ENCODE results near the gene TANGO2. TPM values are rescaled to one million over a fixed set of nuclear protein-coding genes. Genes with fewer than 3 reads are reported as not detected.

The TANGO2 gene
- total and polyA plus RNA-seq, 4 donors = 24.8 to 45.3 (median 36.6) TPM

- ATAC-seq (ENCODE audit: low FRiP score) = peak; percentile 57
- intact Hi-C loops (cut with DNase I) = no loop called here
- Histone ChIP-seq H3K4me3 (ENCODE audit: low read length in 2 of 2) (no peak overlapping the region), H3K27ac (ENCODE audit: low read depth in 1 of 2, low read length in 2 of 2) (peak overlapping the region in 1 of 2 donors; percentile 72), H3K4me1 (ENCODE audit: control insufficient read depth in 1 of 2, insufficient read depth in 2 of 2, low read length in 2 of 2) (no peaks in the 10 kb centered on the region), H3K9me3 (ENCODE audit: control insufficient read depth, low read length) (no peaks in the 10 kb centered on the region), H3K27me3 (ENCODE audit: control insufficient read depth in 1 of 2, insufficient read depth in 2 of 2, low read length in 1 of 2) (no peaks in the 10 kb centered on the region), H3K36me3 (ENCODE audit: control insufficient read depth in 1 of 2, insufficient read depth in 2 of 2, low read length in 1 of 2) (no peaks in the 10 kb centered on the region)
- DNase-seq = peak; percentile 86 to 89
- 29 to 42% methylated on average over 23 of the region's 23 CpGs for WGBS, 2 donors
Observed at GRCh38 chr22:19991645-19992451, 29.1 kb upstream of the TANGO2 start.

- ATAC-seq (ENCODE audit: low FRiP score) = no peak
- no peaks in the 10 kb centered on the region for H3K27me3 ChIP-seq (ENCODE audit: control insufficient read depth in 1 of 2, insufficient read depth in 2 of 2, low read length in 1 of 2)
- no peaks in the 10 kb centered on the region for H3K36me3 ChIP-seq (ENCODE audit: control insufficient read depth in 1 of 2, insufficient read depth in 2 of 2, low read length in 1 of 2)
- H3K4me3 ChIP-seq (ENCODE audit: low read length in 2 of 2) = no peak overlapping the region
- no peaks in the 10 kb centered on the region for H3K4me1 ChIP-seq (ENCODE audit: control insufficient read depth in 1 of 2, insufficient read depth in 2 of 2, low read length in 2 of 2)
- H3K9me3 ChIP-seq (ENCODE audit: control insufficient read depth, low read length) = no peaks in the 10 kb centered on the region
- H3K27ac ChIP-seq (ENCODE audit: low read depth in 1 of 2, low read length in 2 of 2) = peak overlapping the region in 1 of 2 donors; percentile 70
- intact Hi-C loops (cut with DNase I) = no loop called here
- peak; percentile 30 to 33 for DNase-seq
- 65 to 81% methylated on average over 7 of the region's 7 CpGs for WGBS, 2 donors
Observed at GRCh38 chr22:19992481-19992911, 28.4 kb upstream of the TANGO2 start.

GRCh38 chr22:19992921-19993355, 28.0 kb upstream of the TANGO2 start:
- H3K4me3 ChIP-seq (ENCODE audit: low read length in 2 of 2) = no peak overlapping the region
- intact Hi-C loops (cut with DNase I) = no loop called here
- H3K36me3 ChIP-seq (ENCODE audit: control insufficient read depth in 1 of 2, insufficient read depth in 2 of 2, low read length in 1 of 2) = no peaks in the 10 kb centered on the region
- no peaks in the 10 kb centered on the region for H3K9me3 ChIP-seq (ENCODE audit: control insufficient read depth, low read length)
- H3K27me3 ChIP-seq (ENCODE audit: control insufficient read depth in 1 of 2, insufficient read depth in 2 of 2, low read length in 1 of 2) = no peaks in the 10 kb centered on the region
- H3K27ac ChIP-seq (ENCODE audit: low read depth in 1 of 2, low read length in 2 of 2) = peak overlapping the region in 1 of 2 donors; percentile 70
- ATAC-seq (ENCODE audit: low FRiP score) (no peak), DNase-seq (peak; percentile 46 to 61)
- no peaks in the 10 kb centered on the region for H3K4me1 ChIP-seq (ENCODE audit: control insufficient read depth in 1 of 2, insufficient read depth in 2 of 2, low read length in 2 of 2)
- 48 to 56% methylated on average over 6 of the region's 6 CpGs for WGBS, 2 donors

- intact Hi-C loops (cut with DNase I) = no loop called here
- Histone ChIP-seq H3K36me3 (ENCODE audit: control insufficient read depth in 1 of 2, insufficient read depth in 2 of 2, low read length in 1 of 2) (no peaks in the 10 kb centered on the region), H3K27me3 (ENCODE audit: control insufficient read depth in 1 of 2, insufficient read depth in 2 of 2, low read length in 1 of 2) (no peaks in the 10 kb centered on the region), H3K27ac (ENCODE audit: low read depth in 1 of 2, low read length in 2 of 2) (peak overlapping the region in 1 of 2 donors; percentile 26), H3K4me3 (ENCODE audit: low read length in 2 of 2) (no peak overlapping the region), H3K4me1 (ENCODE audit: control insufficient read depth in 1 of 2, insufficient read depth in 2 of 2, low read length in 2 of 2) (no peaks in the 10 kb centered on the region), H3K9me3 (ENCODE audit: control insufficient read depth, low read length) (no peaks in the 10 kb centered on the region)
- ATAC-seq (ENCODE audit: low FRiP score) = no peak
- DNase-seq = peak; percentile 17 to 68
- 93 to 95% methylated on average over 7 of the region's 7 CpGs for WGBS, 2 donors
Observed at GRCh38 chr22:19993926-19994325, 27.0 kb upstream of the TANGO2 start.

- ATAC-seq (ENCODE audit: low FRiP score) (no peak), DNase-seq (peak in 1 of 2 donors; percentile 4)
- no peak overlapping the region for H3K4me3 ChIP-seq (ENCODE audit: low read length in 2 of 2)
- H3K9me3 ChIP-seq (ENCODE audit: control insufficient read depth, low read length) = no peaks in the 10 kb centered on the region
- no peaks in the 10 kb centered on the region for H3K36me3 ChIP-seq (ENCODE audit: control insufficient read depth in 1 of 2, insufficient read depth in 2 of 2, low read length in 1 of 2)
- intact Hi-C loops (cut with DNase I) = no loop called here
- H3K27ac ChIP-seq (ENCODE audit: low read depth in 1 of 2, low read length in 2 of 2) = peak overlapping the region; percentile 24 to 79
- no peaks in the 10 kb centered on the region for H3K4me1 ChIP-seq (ENCODE audit: control insufficient read depth in 1 of 2, insufficient read depth in 2 of 2, low read length in 2 of 2)
- no peaks in the 10 kb centered on the region for H3K27me3 ChIP-seq (ENCODE audit: control insufficient read depth in 1 of 2, insufficient read depth in 2 of 2, low read length in 1 of 2)
- WGBS, 2 donors = 40 to 46% methylated on average over 12 of the region's 12 CpGs
Observed at GRCh38 chr22:19994851-19995610, 25.9 kb upstream of the TANGO2 start.

- Histone ChIP-seq H3K27ac (ENCODE audit: low read depth in 1 of 2, low read length in 2 of 2) (peak overlapping the region; percentile 89 to 91), H3K9me3 (ENCODE audit: control insufficient read depth, low read length) (no peaks in the 10 kb centered on the region), H3K36me3 (ENCODE audit: control insufficient read depth in 1 of 2, insufficient read depth in 2 of 2, low read length in 1 of 2) (no peaks in the 10 kb centered on the region), H3K4me3 (ENCODE audit: low read length in 2 of 2) (no peak overlapping the region), H3K27me3 (ENCODE audit: control insufficient read depth in 1 of 2, insufficient read depth in 2 of 2, low read length in 1 of 2) (no peaks in the 10 kb centered on the region), H3K4me1 (ENCODE audit: control insufficient read depth in 1 of 2, insufficient read depth in 2 of 2, low read length in 2 of 2) (no peaks in the 10 kb centered on the region)
- intact Hi-C loops (cut with DNase I) = loop anchor here in 1 of 2 donors (1.0 kb wide), 1 partner anchor 11 kb away; no protein-coding TSS in a partner anchor
- 4 to 16% methylated on average over 18 of the region's 18 CpGs for WGBS, 2 donors
- ATAC-seq (ENCODE audit: low FRiP score) = peak; percentile 62
- peak; percentile 92 to 93 for DNase-seq
Observed at GRCh38 chr22:19995611-19996339, 25.1 kb upstream of the TANGO2 start.

GRCh38 chr22:19996694-19997384, 24.1 kb upstream of the TANGO2 start:
- ATAC-seq (ENCODE audit: low FRiP score) (no peak), DNase-seq (peak; percentile 42 to 67)
- WGBS, 2 donors = 81 to 88% methylated on average over 12 of the region's 12 CpGs
- no peak overlapping the region for H3K27ac ChIP-seq (ENCODE audit: low read depth in 1 of 2, low read length in 2 of 2)
- H3K9me3 ChIP-seq (ENCODE audit: control insufficient read depth, low read length) = no peaks in the 10 kb centered on the region
- H3K4me1 ChIP-seq (ENCODE audit: control insufficient read depth in 1 of 2, insufficient read depth in 2 of 2, low read length in 2 of 2) = no peaks in the 10 kb centered on the region
- intact Hi-C loops (cut with DNase I) = loop anchor here in 1 of 2 donors (1.0 kb wide), 1 partner anchor 13 kb away; no protein-coding TSS in a partner anchor
- no peaks in the 10 kb centered on the region for H3K27me3 ChIP-seq (ENCODE audit: control insufficient read depth in 1 of 2, insufficient read depth in 2 of 2, low read length in 1 of 2)
- no peak overlapping the region for H3K4me3 ChIP-seq (ENCODE audit: low read length in 2 of 2)
- no peaks in the 10 kb centered on the region for H3K36me3 ChIP-seq (ENCODE audit: control insufficient read depth in 1 of 2, insufficient read depth in 2 of 2, low read length in 1 of 2)
